HG02759 (cell line): ENCODE results near the gene ZNF280A.
"Not testable (repeated sequence)": the region's sequence is repeated elsewhere in the genome, so short reads cannot be mapped to it uniquely, and the experiment has no call there.

Experiments
- ATAC-seq: cut with Tn5 transposase; IDR thresholded peaks from one replicate; pipeline ENCODE4 v1.9.1; 2021; ENCODE audit warnings: mild to moderate bottlenecking, moderate library complexity; ENCODE audit not compliant: unreplicated experiment

ZNF280A gene

GRCh38 chr22:22546490-22546889 lies 26.4 kb upstream of the ZNF280A start:
- no peak for ATAC-seq

- ATAC-seq: no peak
Observed at GRCh38 chr22:22545084-22545483, 25.0 kb upstream of the ZNF280A start.

- no peak for ATAC-seq
Observed at GRCh38 chr22:22538226-22538989, 18.3 kb upstream of the ZNF280A start.

DNA sequence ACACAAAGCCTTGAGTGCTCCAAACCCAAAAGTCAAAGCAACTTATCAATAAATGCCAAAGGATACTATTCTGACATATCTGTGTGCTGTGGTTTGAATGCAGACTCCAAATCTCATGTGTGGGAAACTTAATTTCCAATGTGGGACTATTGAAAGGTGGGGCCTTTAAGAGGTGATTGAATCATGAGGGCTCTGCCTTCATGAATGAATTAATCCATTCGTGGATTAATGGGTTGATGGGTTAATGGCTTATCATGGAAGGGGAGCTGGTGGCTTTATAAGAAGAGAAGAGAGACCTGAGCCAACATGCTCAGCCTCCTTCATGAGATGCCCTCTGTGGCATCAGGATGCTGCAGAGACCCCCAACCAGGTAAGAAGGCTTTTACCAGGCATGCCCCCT lies 16.8 kb upstream of the ZNF280A start:
- no peak for ATAC-seq

DNA sequence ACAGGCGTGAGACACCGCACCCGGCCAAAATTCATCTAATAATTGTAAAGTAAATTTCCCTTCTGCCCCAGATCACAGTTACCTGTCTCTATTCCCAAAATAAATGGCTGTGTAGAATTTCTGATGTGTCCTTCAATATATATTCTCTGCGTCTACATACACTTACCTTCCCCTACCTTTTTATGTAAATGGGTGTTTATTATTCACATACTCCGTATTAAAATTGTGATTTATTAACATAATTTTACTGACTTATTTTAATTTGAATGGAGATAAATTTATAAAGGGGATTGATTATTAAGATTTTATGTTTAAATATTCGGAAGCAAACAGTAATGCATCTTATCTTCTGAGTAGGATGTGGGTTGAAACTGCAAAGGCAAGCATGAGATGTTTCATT lies 16.4 kb upstream of the ZNF280A start:
- no peak for ATAC-seq

DNA sequence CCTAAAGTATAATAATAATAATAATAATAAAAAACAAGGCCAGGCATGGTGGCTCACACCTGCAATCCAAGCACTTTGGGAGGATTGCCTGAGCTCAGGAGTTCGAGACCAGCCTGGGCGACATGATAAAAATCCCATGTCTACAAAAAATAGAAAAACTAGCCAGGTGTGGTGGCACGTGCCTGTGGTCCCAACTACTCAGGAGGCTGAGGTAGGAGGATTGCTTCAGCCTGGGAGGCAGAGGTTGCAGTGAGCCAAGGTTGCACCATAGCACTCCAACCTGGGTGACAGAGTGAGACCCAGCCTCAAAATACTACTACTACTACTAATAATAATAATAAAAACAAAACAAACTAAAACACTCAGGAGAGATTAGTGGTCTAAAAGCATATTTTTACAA lies 15.6 kb upstream of the ZNF280A start:
- no peak for ATAC-seq

DNA sequence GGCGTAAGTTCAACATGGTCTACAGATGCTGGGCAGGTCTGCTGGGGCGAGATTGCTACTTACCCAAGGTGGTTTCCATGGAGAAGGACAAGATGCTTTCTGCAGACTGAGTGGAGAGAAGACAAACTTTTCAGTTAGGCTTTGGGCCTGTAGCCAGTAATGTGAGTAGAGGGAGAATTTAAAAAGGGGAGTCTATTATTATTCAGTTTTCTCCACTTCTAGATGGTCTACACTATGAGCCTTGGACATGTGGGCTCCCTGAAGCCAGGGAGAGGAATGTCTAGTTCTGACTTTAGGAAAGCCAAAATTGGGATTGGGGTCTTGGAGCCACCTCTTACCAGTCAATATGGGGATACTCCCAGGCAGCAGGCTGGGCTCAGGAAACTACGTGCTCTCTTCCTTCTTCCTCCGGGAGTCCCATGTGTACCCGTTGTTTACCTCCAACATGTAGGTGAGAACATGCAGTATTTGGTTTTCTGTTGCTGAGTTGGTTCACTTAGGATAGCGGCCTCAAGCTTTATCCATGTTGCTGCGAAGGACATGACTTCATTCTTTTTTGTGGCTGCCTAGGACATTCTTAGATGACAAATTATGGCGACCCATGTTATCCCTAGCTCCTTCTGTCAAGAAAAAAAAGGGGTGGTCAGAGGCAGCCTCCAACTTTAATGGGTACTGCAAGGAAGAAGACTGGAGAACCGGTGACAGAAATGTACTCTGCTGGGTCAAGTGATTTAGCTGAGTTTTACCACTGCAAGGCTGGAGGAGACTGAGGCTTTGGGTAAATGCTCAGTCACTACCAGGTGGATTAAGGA lies 14.7 kb upstream of the ZNF280A start:
- no peak for ATAC-seq

GRCh38 chr22:22533863-22534262 lies 13.8 kb upstream of the ZNF280A start:
- no peak for ATAC-seq

- no peak for ATAC-seq
Observed at GRCh38 chr22:22533417-22533816, 13.3 kb upstream of the ZNF280A start.

- ATAC-seq: not testable (repeated sequence)
Observed at GRCh38 chr22:22532547-22533071, 12.5 kb upstream of the ZNF280A start.

DNA sequence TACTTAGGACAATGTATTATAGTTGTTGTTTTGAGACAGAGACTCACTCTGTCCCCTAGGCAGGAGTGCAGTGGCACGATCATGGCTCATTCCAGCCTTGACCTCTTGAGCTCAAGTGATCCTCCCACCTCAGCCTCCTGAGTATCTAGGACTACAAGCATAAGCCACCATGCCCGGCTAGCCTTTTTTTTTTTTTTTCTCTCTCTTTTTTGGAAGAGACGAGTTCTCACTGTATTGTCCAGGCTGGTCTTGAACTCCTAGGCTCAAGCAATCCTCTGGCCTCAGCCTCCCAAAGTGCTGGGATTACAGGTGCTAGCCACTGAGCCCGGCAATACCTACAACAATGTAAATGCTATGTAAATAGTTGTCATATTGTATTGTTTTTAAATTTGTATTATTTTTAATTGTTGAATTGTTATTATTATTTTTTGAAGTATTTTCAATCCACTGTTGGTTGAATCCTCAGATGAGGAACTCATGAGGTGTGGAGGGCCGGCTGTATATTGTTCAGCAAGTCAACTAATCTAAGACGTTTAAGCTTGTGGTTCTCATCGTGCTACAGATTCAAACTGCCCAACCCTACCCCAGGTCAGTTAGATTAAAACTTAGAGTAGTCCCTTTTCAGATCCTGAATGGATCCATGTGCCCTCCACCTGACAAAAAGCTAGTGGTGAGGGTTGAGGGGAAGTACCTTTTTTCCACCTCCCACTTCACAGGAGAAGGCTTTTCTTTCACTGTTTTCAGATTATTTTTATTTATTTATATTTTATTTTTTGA lies 11.9 kb upstream of the ZNF280A start:
- no peak for ATAC-seq

- no peak for ATAC-seq
Observed at GRCh38 chr22:22528780-22529179, 8.7 kb upstream of the ZNF280A start.

GRCh38 chr22:22527312-22527711 lies 7.2 kb upstream of the ZNF280A start:
- no peak for ATAC-seq

DNA sequence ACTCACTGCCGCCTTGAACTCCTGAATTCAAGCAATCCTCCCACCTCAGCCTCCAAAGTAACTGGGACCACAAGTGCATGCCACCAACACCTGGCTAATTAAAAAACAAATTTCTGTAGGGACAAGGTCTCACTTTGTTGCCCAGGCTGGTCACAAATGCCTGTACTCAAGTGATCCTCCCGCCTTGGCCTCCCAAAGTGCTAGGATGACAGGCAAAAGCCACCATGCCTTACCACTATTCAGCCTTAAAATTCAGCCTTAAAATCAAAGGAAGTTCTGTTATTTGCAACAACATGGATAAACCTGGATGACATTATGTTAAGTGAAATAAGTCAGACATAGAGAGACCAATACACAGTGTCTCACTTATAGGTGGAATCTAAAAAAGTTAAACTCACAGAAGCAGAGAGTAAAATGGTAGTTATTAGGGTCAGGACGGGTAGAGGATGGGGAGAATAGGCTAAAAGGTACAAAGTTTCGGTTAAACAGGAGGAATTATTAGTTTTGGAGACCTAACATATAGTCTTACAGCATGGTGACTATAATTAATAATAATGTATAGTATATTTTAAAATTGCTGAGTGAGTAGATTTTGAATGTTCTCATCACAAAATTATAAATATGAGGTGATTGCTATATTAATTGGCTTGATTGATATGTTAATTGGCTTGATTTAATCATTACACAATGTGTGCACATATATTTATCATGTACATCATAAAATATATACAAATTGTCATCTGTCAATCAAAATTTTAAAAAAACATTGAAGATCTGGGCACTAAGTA lies 6.2 kb upstream of the ZNF280A start:
- no peak for ATAC-seq

DNA sequence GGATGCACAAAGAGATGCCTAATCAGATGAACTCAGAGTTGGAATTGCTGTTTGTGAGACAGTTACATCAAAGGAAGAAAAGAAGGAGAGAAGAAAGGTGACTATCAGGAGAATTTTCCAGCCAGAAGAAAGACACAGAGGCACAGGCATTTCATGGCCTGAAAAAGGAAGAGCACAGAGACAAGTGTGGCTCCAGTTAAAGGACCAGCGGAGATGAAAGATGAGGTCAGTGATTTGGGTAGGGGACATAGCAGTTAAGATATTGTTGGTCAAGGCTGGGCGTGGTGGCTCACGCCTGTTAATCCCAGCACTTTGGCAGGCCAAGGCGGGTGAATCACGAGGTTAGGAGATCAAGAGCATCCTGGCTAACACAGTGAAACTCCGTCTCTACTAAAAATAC lies 3.4 kb upstream of the ZNF280A start:
- ATAC-seq: no peak

- no peak for ATAC-seq
Observed at GRCh38 chr22:22521631-22522030, 1.6 kb upstream of the ZNF280A start.

GRCh38 chr22:22520667-22521602 lies 865 bp upstream of the ZNF280A start:
- ATAC-seq: no peak

DNA sequence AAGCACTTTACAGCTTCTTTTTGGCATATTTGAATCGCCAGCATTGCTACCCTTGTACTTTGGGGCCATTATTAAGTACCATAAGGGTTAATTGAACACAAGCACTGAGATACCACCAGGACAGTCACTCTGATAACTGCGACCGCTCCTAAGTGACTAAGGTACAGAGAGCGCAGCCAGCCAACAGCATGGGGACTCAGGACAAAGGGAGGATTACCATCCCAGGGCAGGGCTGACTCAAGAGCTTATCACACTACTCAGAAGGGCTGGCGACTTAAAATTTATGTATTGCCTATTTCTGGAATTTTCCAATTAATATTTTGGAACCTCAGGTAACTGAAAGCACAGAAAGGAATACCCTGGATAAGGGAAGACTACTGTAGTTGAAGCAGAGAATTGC lies 479 bp downstream of the ZNF280A start:
- no peak for ATAC-seq

DNA sequence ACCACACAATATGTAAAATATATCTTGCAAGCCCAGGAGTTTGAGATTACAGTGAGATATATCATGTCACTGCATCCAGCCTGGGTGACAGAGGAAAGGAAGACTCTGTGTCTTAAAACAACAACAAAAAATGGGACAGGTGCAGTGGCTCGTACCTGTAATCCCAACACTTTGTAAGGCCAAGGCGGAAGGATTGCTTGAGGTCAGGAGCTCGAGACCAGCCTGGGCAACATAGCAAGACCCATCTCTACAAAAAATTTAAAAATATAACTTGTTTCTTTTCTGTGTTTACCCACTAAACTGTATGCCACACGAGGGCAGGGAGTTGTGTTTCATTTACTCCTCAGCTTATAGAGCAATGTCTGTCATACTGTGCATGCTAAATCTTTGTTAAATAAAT lies 3.1 kb downstream of the ZNF280A start:
- no peak for ATAC-seq
